Suprapubic skin (tissue), 4 donors: ENCODE results near the gene DNAJC7. TPM values are rescaled to one million over a fixed set of nuclear protein-coding genes. Genes with fewer than 3 reads are reported as not detected.

Experiments used
- DNase-seq, 2 donors: peaks; one replicate each; pipeline ENCODE4 v3.0.0-alpha.2; 2019; ENCODE audit warnings: low spot score in 2 of 2
- H3K27ac ChIP-seq: fragments of 200-600 bp; sonication (generic); one replicate; pipeline ENCODE4 v1.5.1; 2019
- H3K27me3 ChIP-seq: fragments of 200-600 bp; sonication (generic); one replicate; pipeline ENCODE4 v1.5.1; 2019
- H3K36me3 ChIP-seq: fragments of 200-600 bp; sonication (generic); one replicate; pipeline ENCODE4 v1.5.1; 2019
- H3K4me1 ChIP-seq: fragments of 200-600 bp; sonication (generic); one replicate; pipeline ENCODE4 v1.5.1; 2019
- H3K4me3 ChIP-seq: fragments of 200-600 bp; sonication (generic); one replicate; pipeline ENCODE4 v1.5.1; 2019; ENCODE audit warnings: mild to moderate bottlenecking
- H3K9me3 ChIP-seq: fragments of 200-600 bp; sonication (generic); one replicate; pipeline ENCODE4 v1.5.1; 2019
- EP300 ChIP-seq: sonication (generic); formaldehyde crosslinking; IDR thresholded peaks from one replicate; pipeline ENCODE4 v1.6.1; 2017; ENCODE audit warnings: antibody characterized with exemption
- POLR2A ChIP-seq, 2 donors: fragments of 450-650 bp; IDR thresholded peaks; one replicate each; pipeline ENCODE4 v1.6.1; 2017; ENCODE audit warnings: antibody characterized with exemption in 2 of 2, mild to moderate bottlenecking in 2 of 2, moderate library complexity in 2 of 2
- POLR2AphosphoS5 ChIP-seq, 3 donors: sonication (generic); formaldehyde crosslinking; IDR thresholded peaks; one replicate each; pipeline ENCODE4 v1.6.1; 2017; ENCODE audit warnings: antibody characterized with exemption in 3 of 3
- WGBS: methylation state at CpG from one replicate; pipeline ENCODE4 v1.1.5; 2018; 5-methylcytosine and 5-hydroxymethylcytosine counted together
- total RNA-seq, 4 donors: library from RNA; depleted of rRNA; stranded (reverse); fragments of >200 nt; gene quantifications; one replicate each; pipeline ENCODE4 v1.1.0, GENCODE V29; 2016
- TF ChIP-seq, protein P1 (sequence below), 2 donors: fragments of 200-600 bp in 1 of 2; fragments of 450-650 bp in 1 of 2; sonication (generic) in 1 of 2; IDR thresholded peaks; one replicate each; pipeline ENCODE4 v1.5.1; 2016 to 2019; ENCODE audit warnings: antibody characterized with exemption in 2 of 2, mild to moderate bottlenecking in 1 of 2, moderate library complexity in 1 of 2

Gene DNAJC7
- total RNA-seq, 4 donors from 2014 or later, result 57.5 to 82.6 (median 60.2) TPM

GRCh38 chr17:42050393-42051012, 33.3 kb upstream of the DNAJC7 start, which contains the start of gene C17orf113:
Gene C17orf113 (minus strand): TSS chr17:42050601. CDS start chr17:42043376, 7,225 bp downstream.
- 0% methylated on average over 1 of the region's 65 CpGs for WGBS
- Histone ChIP-seq H3K27me3 (peaks cover 23% of the 10 kb centered on the region), H3K27ac (no peak within 1 kb of the TSS), H3K4me1 (peaks cover 13% of the 10 kb centered on the region), H3K36me3 (no peaks in the 10 kb centered on the region), H3K4me3 (peak within 1 kb of the TSS; percentile 73), H3K9me3 (no peaks in the 10 kb centered on the region)
- DNase-seq, result no peak
- TF ChIP-seq, protein P1, sequence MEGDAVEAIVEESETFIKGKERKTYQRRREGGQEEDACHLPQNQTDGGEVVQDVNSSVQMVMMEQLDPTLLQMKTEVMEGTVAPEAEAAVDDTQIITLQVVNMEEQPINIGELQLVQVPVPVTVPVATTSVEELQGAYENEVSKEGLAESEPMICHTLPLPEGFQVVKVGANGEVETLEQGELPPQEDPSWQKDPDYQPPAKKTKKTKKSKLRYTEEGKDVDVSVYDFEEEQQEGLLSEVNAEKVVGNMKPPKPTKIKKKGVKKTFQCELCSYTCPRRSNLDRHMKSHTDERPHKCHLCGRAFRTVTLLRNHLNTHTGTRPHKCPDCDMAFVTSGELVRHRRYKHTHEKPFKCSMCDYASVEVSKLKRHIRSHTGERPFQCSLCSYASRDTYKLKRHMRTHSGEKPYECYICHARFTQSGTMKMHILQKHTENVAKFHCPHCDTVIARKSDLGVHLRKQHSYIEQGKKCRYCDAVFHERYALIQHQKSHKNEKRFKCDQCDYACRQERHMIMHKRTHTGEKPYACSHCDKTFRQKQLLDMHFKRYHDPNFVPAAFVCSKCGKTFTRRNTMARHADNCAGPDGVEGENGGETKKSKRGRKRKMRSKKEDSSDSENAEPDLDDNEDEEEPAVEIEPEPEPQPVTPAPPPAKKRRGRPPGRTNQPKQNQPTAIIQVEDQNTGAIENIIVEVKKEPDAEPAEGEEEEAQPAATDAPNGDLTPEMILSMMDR (IDR thresholded peaks at IDR 0.05), result peak in 1 of 2 donors; percentile 30
- no peak for TF ChIP-seq POLR2AphosphoS5 (IDR thresholded peaks at IDR 0.05)

- WGBS, result 0% methylated on average over 5 of the region's 7 CpGs
- Histone ChIP-seq H3K9me3 (no peaks in the 10 kb centered on the region), H3K4me1 (peaks cover 13% of the 10 kb centered on the region), H3K4me3 (peak overlapping the region; percentile 73), H3K27me3 (peaks cover 20% of the 10 kb centered on the region), H3K27ac (no peak overlapping the region), H3K36me3 (no peaks in the 10 kb centered on the region)
- no peak for TF ChIP-seq POLR2A (IDR thresholded peaks at IDR 0.05)
- no peak for TF ChIP-seq POLR2AphosphoS5 (IDR thresholded peaks at IDR 0.05)
- TF ChIP-seq EP300, result no peak
- TF ChIP-seq, protein P1 (IDR thresholded peaks at IDR 0.05), result no peak
- DNase-seq, result no peak
Observed at GRCh38 chr17:42049834-42050392, 32.7 kb upstream of the DNAJC7 start.

DNA sequence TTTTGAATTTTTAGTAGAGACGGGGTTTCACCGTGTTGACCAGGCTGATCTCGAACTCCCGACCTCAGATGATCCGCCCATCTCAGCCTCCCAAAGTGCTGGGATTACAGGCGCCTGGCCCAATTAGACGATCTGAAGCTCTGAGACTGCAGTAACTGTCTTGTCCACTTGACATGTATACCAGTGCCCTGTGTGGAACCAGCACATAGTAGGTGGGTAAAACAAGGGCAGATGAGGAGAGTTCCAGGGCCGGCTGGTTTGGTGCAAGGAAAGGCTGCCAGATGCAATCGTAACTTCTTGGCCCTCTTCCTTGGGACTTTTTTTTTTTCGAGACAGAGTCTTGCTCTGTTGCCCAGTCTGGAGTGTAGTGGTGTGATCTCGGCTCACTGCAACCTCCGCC, 30.1 kb upstream of the DNAJC7 start:
- H3K4me3 ChIP-seq, result no peak overlapping the region
- TF ChIP-seq POLR2AphosphoS5 (IDR thresholded peaks at IDR 0.05) (no peak), EP300 (no peak), POLR2A (IDR thresholded peaks at IDR 0.05) (no peak)
- TF ChIP-seq, protein P1 (IDR thresholded peaks at IDR 0.05), result no peak
- H3K27ac ChIP-seq, result no peak overlapping the region
- no peak for DNase-seq
- WGBS, result 89% methylated on average over 12 of the region's 12 CpGs
- no peaks in the 10 kb centered on the region for H3K36me3 ChIP-seq
- no peaks in the 10 kb centered on the region for H3K9me3 ChIP-seq
- H3K27me3 ChIP-seq, result no peaks in the 10 kb centered on the region
- peaks cover 13% of the 10 kb centered on the region for H3K4me1 ChIP-seq

- Histone ChIP-seq H3K4me1 (peaks cover 10% of the 10 kb centered on the region), H3K9me3 (no peaks in the 10 kb centered on the region), H3K27ac (no peak overlapping the region), H3K27me3 (no peaks in the 10 kb centered on the region), H3K36me3 (no peaks in the 10 kb centered on the region), H3K4me3 (no peak overlapping the region)
- no peak for DNase-seq
- WGBS, result 86% methylated on average over 1 of the region's 1 CpG
- TF ChIP-seq POLR2A (IDR thresholded peaks at IDR 0.05) (no peak), EP300 (no peak), POLR2AphosphoS5 (IDR thresholded peaks at IDR 0.05) (no peak)
- TF ChIP-seq, protein P1 (IDR thresholded peaks at IDR 0.05), result no peak
Observed at GRCh38 chr17:42045719-42046118, 28.5 kb upstream of the DNAJC7 start.

- H3K4me1 ChIP-seq, result no peaks in the 10 kb centered on the region
- WGBS, result 83% methylated on average over 13 of the region's 20 CpGs
Observed at GRCh38 chr17:42042598-42043319, 25.5 kb upstream of the DNAJC7 start.

More at GRCh38 chr17:42042598-42043319, 25.5 kb upstream of the DNAJC7 start:
- no peak overlapping the region for H3K4me3 ChIP-seq
- DNase-seq, result no peak
- no peak overlapping the region for H3K27ac ChIP-seq
- H3K36me3 ChIP-seq, result no peaks in the 10 kb centered on the region
- H3K27me3 ChIP-seq, result no peaks in the 10 kb centered on the region
- H3K9me3 ChIP-seq, result no peaks in the 10 kb centered on the region
- no peak for TF ChIP-seq EP300
- no peak for TF ChIP-seq POLR2AphosphoS5 (IDR thresholded peaks at IDR 0.05)
- TF ChIP-seq, protein P1 (IDR thresholded peaks at IDR 0.05), result no peak
- TF ChIP-seq POLR2A (IDR thresholded peaks at IDR 0.05), result no peak
